Omental fat pad (tissue), 4 donors: ENCODE measurements around the gene AREG. TPM values are rescaled to one million over a fixed set of nuclear protein-coding genes. Genes with fewer than 3 reads are reported as not detected.
A peak's percentile ranks its signal among the peaks of the same experiment; 100 is the strongest.

Source experiments
- ATAC-seq: fragments of 150-250 bp; one replicate; pipeline ENCODE4 v1.9.1; 2016; ENCODE audit warnings: mild to moderate bottlenecking, moderate library complexity; ENCODE audit not compliant: low FRiP score
- DNase-seq: peaks from one replicate; pipeline ENCODE4 v3.0.0-alpha.2; 2019; ENCODE audit warnings: low spot score
- CTCF ChIP-seq, 3 donors: fragments of 450-650 bp; IDR thresholded peaks; one replicate each; pipeline ENCODE4 v1.5.1; 2016 to 2017; ENCODE audit warnings: antibody characterized with exemption in 3 of 3, mild to moderate bottlenecking in 3 of 3, moderate library complexity in 2 of 3
- total RNA-seq, 4 donors: library from RNA; depleted of rRNA; stranded (reverse); fragments of >200 nt; gene quantifications; one replicate each; pipeline ENCODE4 v1.1.0, GENCODE V29; 2016

The AREG gene
- total RNA-seq, 4 donors from 2014 or later = 31.2 to 202 (median 43.7) TPM

GRCh38 chr4:74418063-74418670, 26.8 kb upstream of the AREG start:
- no peak for TF ChIP-seq CTCF (IDR thresholded peaks at IDR 0.05)
- ATAC-seq = no peak

GRCh38 chr4:74420863-74421262, 24.1 kb upstream of the AREG start:
- no peak for DNase-seq

More at GRCh38 chr4:74418063-74418670, 26.8 kb upstream of the AREG start:
- DNase-seq = no peak

GRCh38 chr4:74423104-74423503, 21.8 kb upstream of the AREG start:
- TF ChIP-seq CTCF (IDR thresholded peaks at IDR 0.05) = no peak
- DNase-seq (no peak), ATAC-seq (peak; percentile 41)

More at GRCh38 chr4:74420863-74421262, 24.1 kb upstream of the AREG start:
- ATAC-seq = no peak
- no peak for TF ChIP-seq CTCF (IDR thresholded peaks at IDR 0.05)

- ATAC-seq = no peak
- DNase-seq = no peak
- no peak for TF ChIP-seq CTCF (IDR thresholded peaks at IDR 0.05)
Measured at GRCh38 chr4:74424111-74424510, 20.8 kb upstream of the AREG start.

GRCh38 chr4:74426101-74426500, 18.8 kb upstream of the AREG start:
- DNase-seq (no peak), ATAC-seq (no peak)
- no peak for TF ChIP-seq CTCF (IDR thresholded peaks at IDR 0.05)

- no peak for ATAC-seq
- TF ChIP-seq CTCF (IDR thresholded peaks at IDR 0.05) = no peak
- DNase-seq = no peak
Measured at GRCh38 chr4:74428276-74428675, 16.7 kb upstream of the AREG start.

- DNase-seq = no peak
- no peak for TF ChIP-seq CTCF (IDR thresholded peaks at IDR 0.05)
- no peak for ATAC-seq
Measured at GRCh38 chr4:74431113-74431826, 13.7 kb upstream of the AREG start.
